IMR-90 (cell line): ENCODE measurements around the gene SLC4A3.

ENCODE experiments used
- ELK1 ChIP-seq: fragments of 150-350 bp; IDR thresholded peaks from 2 replicates; pipeline ENCODE4 v1.6.1; 2016; ENCODE audit warnings: low read depth, mild to moderate bottlenecking, low read length, moderate library complexity, borderline replicate concordance
- MAZ ChIP-seq: IDR thresholded peaks from 2 replicates; pipeline ENCODE4 v1.6.1; 2012; ENCODE audit warnings: low read depth, mild to moderate bottlenecking, low read length, improper control_type of control experiment, moderate library complexity, borderline replicate concordance
- MXI1 ChIP-seq: IDR thresholded peaks from 2 replicates; pipeline ENCODE4 v1.6.1; 2012; ENCODE audit warnings: low read depth, mild to moderate bottlenecking, low read length, moderate library complexity, borderline replicate concordance
- NFE2L2 ChIP-seq: fragments of 150-350 bp; IDR thresholded peaks from 2 replicates; pipeline ENCODE4 v1.6.1; 2016; ENCODE audit warnings: low read depth, mild to moderate bottlenecking, low read length
- POLR2A ChIP-seq: IDR thresholded peaks from 2 replicates; pipeline ENCODE4 v1.6.1; 2012; ENCODE audit warnings: mild to moderate bottlenecking, low read depth, low read length
- RAD21 ChIP-seq: IDR thresholded peaks from 2 replicates; pipeline ENCODE4 v1.6.1; 2012; ENCODE audit warnings: low read length, improper control_type of control experiment
- RFX5 ChIP-seq: IDR thresholded peaks from 2 replicates; pipeline ENCODE4 v1.8.0; 2012; ENCODE audit warnings: low read depth, mild to moderate bottlenecking, low read length, moderate library complexity
- SMC3 ChIP-seq: fragments of 150-350 bp; IDR thresholded peaks from 2 replicates; pipeline ENCODE4 v1.6.1; 2016; ENCODE audit warnings: low read depth, mild to moderate bottlenecking, antibody characterized with exemption, low read length, moderate library complexity
- TF ChIP-seq, protein P1 (sequence below): conservative IDR thresholded peaks from 2 replicates; pipeline ENCODE4 v1.5.1; 2012; ENCODE audit warnings: mild to moderate bottlenecking, low read depth, low read length, improper control_type of control experiment

DNA sequence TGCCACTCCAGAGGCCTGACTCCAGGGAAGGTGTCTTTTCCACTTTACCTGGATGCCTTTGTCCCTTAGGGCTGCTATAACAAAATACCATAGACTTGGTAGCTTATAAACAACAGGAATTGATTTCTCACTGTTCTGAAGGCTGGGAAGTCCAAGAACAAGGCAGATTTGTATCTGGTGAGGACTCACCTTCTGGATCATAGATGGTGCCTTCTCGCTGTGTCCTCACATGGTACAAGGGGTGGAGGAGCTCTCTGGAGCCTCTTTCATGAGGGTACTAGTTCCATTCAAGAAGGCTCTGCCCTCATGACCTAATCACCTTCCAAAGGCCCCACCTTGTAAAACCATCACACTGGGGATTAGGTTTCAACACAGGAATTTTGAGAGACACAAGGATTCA is 52.1 kb downstream of the SLC4A3 start:
- TF ChIP-seq SMC3 = no peak
- no peak for TF ChIP-seq POLR2A
- TF ChIP-seq, protein P1, sequence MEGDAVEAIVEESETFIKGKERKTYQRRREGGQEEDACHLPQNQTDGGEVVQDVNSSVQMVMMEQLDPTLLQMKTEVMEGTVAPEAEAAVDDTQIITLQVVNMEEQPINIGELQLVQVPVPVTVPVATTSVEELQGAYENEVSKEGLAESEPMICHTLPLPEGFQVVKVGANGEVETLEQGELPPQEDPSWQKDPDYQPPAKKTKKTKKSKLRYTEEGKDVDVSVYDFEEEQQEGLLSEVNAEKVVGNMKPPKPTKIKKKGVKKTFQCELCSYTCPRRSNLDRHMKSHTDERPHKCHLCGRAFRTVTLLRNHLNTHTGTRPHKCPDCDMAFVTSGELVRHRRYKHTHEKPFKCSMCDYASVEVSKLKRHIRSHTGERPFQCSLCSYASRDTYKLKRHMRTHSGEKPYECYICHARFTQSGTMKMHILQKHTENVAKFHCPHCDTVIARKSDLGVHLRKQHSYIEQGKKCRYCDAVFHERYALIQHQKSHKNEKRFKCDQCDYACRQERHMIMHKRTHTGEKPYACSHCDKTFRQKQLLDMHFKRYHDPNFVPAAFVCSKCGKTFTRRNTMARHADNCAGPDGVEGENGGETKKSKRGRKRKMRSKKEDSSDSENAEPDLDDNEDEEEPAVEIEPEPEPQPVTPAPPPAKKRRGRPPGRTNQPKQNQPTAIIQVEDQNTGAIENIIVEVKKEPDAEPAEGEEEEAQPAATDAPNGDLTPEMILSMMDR = no peak
- TF ChIP-seq MXI1 = no peak
- no peak for TF ChIP-seq RAD21
- TF ChIP-seq RFX5 = no peak
- no peak for TF ChIP-seq ELK1
- TF ChIP-seq NFE2L2 = no peak
- TF ChIP-seq MAZ = no peak
